ENCODE measurements around the gene URGCP.

DNA sequence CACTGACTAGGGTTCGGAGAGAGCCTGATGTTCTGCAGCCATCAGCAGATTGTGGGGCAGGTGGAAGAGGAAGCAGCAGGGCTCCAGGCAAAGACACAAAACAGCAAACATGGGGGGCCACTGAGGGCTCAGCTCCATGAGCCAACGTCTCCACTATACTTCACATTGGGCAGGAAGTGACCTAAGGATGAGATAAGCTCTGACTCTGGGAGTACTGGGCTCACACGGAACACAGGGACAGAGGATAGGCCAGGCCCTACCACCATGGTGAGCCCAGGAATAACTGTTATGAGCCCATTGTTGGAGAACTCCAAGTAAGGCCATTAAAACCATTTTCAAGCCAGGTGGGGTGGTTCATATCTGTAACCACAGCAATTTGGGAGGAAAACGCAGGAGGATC lies 22.2 kb downstream of the URGCP start:
- TF ChIP-seq, protein P1, sequence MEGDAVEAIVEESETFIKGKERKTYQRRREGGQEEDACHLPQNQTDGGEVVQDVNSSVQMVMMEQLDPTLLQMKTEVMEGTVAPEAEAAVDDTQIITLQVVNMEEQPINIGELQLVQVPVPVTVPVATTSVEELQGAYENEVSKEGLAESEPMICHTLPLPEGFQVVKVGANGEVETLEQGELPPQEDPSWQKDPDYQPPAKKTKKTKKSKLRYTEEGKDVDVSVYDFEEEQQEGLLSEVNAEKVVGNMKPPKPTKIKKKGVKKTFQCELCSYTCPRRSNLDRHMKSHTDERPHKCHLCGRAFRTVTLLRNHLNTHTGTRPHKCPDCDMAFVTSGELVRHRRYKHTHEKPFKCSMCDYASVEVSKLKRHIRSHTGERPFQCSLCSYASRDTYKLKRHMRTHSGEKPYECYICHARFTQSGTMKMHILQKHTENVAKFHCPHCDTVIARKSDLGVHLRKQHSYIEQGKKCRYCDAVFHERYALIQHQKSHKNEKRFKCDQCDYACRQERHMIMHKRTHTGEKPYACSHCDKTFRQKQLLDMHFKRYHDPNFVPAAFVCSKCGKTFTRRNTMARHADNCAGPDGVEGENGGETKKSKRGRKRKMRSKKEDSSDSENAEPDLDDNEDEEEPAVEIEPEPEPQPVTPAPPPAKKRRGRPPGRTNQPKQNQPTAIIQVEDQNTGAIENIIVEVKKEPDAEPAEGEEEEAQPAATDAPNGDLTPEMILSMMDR (IDR thresholded peaks at IDR 0.05), result no peak
- no peak for TF ChIP-seq POLR2A (IDR thresholded peaks at IDR 0.05)
